AG04450 (cell line): ENCODE measurements around the gene ATF6. TPM values are rescaled to one million over a fixed set of nuclear protein-coding genes. Genes with fewer than 3 reads are reported as not detected.
A peak's percentile ranks its signal among the peaks of the same experiment; 100 is the strongest.

Experiments used
- CTCF ChIA-PET: fragments of 300-600, 350-600 bp; formaldehyde crosslinking; extraction: SDS; loops from one replicate; lab custom pipeline; 2022; ENCODE audit warnings: antibody characterized with exemption, inconsistent platforms; lab: Charles Lee
- POLR2A ChIA-PET: fragments of 350-600 bp; formaldehyde crosslinking; extraction: SDS; loops from one replicate; lab custom pipeline; 2021; ENCODE audit warnings: antibody characterized with exemption, inconsistent platforms; lab: Yijun Ruan, JAX
- DNase-seq: peaks from one replicate; pipeline ENCODE4 v3.0.0-alpha.2; 2011; ENCODE audit warnings: low read depth, low spot score
- H3K27ac ChIP-seq: one replicate; pipeline ENCODE4 v1.5.1; 2012; ENCODE audit warnings: low read depth, low read length, control low read depth
- H3K27me3 ChIP-seq: one replicate; pipeline ENCODE4 v1.6.0; 2012; ENCODE audit warnings: low read length; ENCODE audit not compliant: control insufficient read depth, insufficient read depth
- H3K4me3 ChIP-seq: 2 replicates; pipeline ENCODE4 v1.5.1; 2011; ENCODE audit warnings: mild to moderate bottlenecking, low read depth, low read length, control low read depth
- H3K9me3 ChIP-seq: 2 replicates; pipeline ENCODE4 v1.5.1; 2012; ENCODE audit warnings: low read length; ENCODE audit not compliant: control insufficient read depth, insufficient read depth
- CTCF ChIP-seq: IDR thresholded peaks from 2 replicates; pipeline ENCODE4 v1.5.1; 2011; ENCODE audit warnings: low read depth, low read length, control low read depth, inconsistent platforms
- polyA plus RNA-seq: library from polyadenylated mRNA; depleted of rRNA; stranded (reverse); fragments of >200 nt; gene quantifications from 2 replicates; pipeline ENCODE4 v1.2.3, GENCODE V29; 2011

The ATF6 gene
- polyA plus RNA-seq, 1 experiment = 33.6 TPM

- POLR2A ChIA-PET = interaction anchor here (0.6 to 2.1 kb wide), 3 partner anchors 11 to 79 kb away, joined by 4 to 20 read pairs (median 5); partner anchors contain the start of gene DUSP12
- no peak for DNase-seq
These were observed 40.1 kb upstream of the ATF6 start for GRCh38 chr1:161725908-161726472.

GRCh38 chr1:161726473-161727255, 39.5 kb upstream of the ATF6 start:
- no peaks in the 10 kb centered on the region for H3K27me3 ChIP-seq
- DNase-seq = peak; percentile 69
- no peaks in the 10 kb centered on the region for H3K9me3 ChIP-seq
- ChIA-PET POLR2A (interaction anchor here (0.6 to 2.1 kb wide), 3 partner anchors 10 to 79 kb away, joined by 4 to 20 read pairs (median 5); partner anchors contain the start of gene DUSP12), CTCF (interaction anchor here (0.6 to 5.9 kb wide), 6 partner anchors 12 to 311 kb away, joined by 3 to 92 read pairs (median 4); partner anchors contain the start of genes DUSP12 and FCRLA)
- TF ChIP-seq CTCF = peak; percentile 8; the same call in 1 of the 2 replicates
- peak overlapping the region; percentile 84 for H3K4me3 ChIP-seq
- H3K27ac ChIP-seq = peak overlapping the region; percentile 97

More at GRCh38 chr1:161725908-161726472, 40.1 kb upstream of the ATF6 start:
- Histone ChIP-seq H3K9me3 (no peaks in the 10 kb centered on the region), H3K4me3 (peak overlapping the region; percentile 84), H3K27me3 (no peaks in the 10 kb centered on the region), H3K27ac (peak overlapping the region; percentile 43)
- CTCF ChIA-PET = interaction anchor here (0.6 to 5.9 kb wide), 7 partner anchors 13 to 1014 kb away, joined by 3 to 92 read pairs (median 4); partner anchors contain the start of genes DUSP12 and FCRLA
- TF ChIP-seq CTCF = peak; percentile 57

DNA sequence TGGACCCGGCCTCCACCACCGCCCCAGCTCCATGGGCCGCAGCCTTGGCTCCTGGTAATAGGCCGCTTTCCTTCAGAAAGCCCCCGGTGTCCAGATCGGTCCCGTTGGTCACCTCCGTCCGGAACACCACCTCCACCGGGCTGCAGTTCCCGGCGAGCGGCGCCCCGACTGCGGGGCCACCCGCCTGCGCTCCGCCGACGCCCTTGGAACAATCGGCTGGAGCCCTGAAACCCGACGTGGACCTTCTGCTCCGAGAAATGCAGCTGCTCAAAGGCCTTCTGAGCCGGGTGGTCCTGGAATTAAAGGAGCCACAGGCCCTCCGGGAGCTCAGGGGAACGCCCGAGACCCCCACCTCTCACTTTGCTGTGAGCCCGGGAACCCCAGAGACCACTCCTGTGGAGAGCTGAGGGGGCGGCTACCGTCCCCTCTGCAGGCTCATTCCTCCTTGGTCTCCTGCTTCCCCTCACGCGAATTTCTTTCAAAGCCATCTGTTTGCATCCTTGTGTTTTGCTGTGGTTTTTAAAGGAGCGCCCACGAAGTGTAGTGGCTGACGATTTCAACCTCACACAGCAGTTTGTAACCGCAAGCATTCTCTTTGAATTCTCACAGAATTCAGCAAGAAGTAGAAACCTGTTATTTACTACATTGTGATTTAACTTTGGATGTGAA, 38.7 kb upstream of the ATF6 start:
- POLR2A ChIA-PET = interaction anchor here (2.1 kb wide), 1 partner anchor 22 kb away, joined by 20 read pairs; the partner anchor contains the start of gene DUSP12
- CTCF ChIA-PET = interaction anchor here (1.0 to 5.9 kb wide), 5 partner anchors 12 to 310 kb away, joined by 3 to 92 read pairs (median 5); partner anchors contain the start of genes DUSP12 and FCRLA
- peak; percentile 74 for DNase-seq

More for the DNA sequence above, 38.7 kb upstream of the ATF6 start:
- TF ChIP-seq CTCF = no peak
- H3K9me3 ChIP-seq = no peaks in the 10 kb centered on the region
- H3K4me3 ChIP-seq = peak overlapping the region; percentile 84
- peak overlapping the region; percentile 97 for H3K27ac ChIP-seq
- no peaks in the 10 kb centered on the region for H3K27me3 ChIP-seq
